Panc1 (cell line): ENCODE measurements around the gene MYO1F. TPM values are rescaled to one million over a fixed set of nuclear protein-coding genes. Genes with fewer than 3 reads are reported as not detected.

Experiments
- ATAC-seq: fragments of 200-7000 bp; cut with Tn5 transposase; 2 replicates; pipeline ENCODE4 v1.9.1; 2020; ENCODE audit warnings: mild to moderate bottlenecking, moderate library complexity
- BruUV-seq: library from RNA; stranded (reverse); fragments of 400-500 nt; replicated peaks from 2 replicates; lab custom pipeline; 2021; lab: Mats Ljungman, UMichigan
- CTCF ChIA-PET: fragments of 300-600 bp; sonication (Branson Sonifier 250); formaldehyde crosslinking; loops from one replicate; lab custom pipeline; 2022; ENCODE audit warnings: antibody characterized with exemption; lab: Charles Lee
- POLR2A ChIA-PET: fragments of 300-600 bp; sonication (Branson Sonifier 250); formaldehyde crosslinking; loops from one replicate; lab custom pipeline; 2022; ENCODE audit warnings: antibody characterized with exemption; lab: Charles Lee
- DNase-seq: peaks from one replicate; pipeline ENCODE4 v3.0.0-alpha.2; 2010; ENCODE audit warnings: low read depth, low spot score
- H3K27ac ChIP-seq: 2 replicates; pipeline ENCODE4 v1.5.1; 2011; ENCODE audit warnings: mild to moderate bottlenecking, low read length, inconsistent platforms
- H3K27me3 ChIP-seq: fragments of 200-500 bp; sonication (Bioruptor generic); 2 replicates; pipeline ENCODE4 v1.6.0; 2014; ENCODE audit warnings: low read length, inconsistent platforms; ENCODE audit not compliant: control insufficient read depth, insufficient read depth
- H3K36me3 ChIP-seq: fragments of 200-500 bp; sonication (Bioruptor generic); 2 replicates; pipeline ENCODE4 v1.5.1; 2014; ENCODE audit warnings: inconsistent platforms, mild to moderate bottlenecking, low read length, moderate library complexity; ENCODE audit not compliant: control insufficient read depth, insufficient read depth
- H3K4me1 ChIP-seq: 2 replicates; pipeline ENCODE4 v1.5.1; 2011; ENCODE audit warnings: inconsistent platforms, mild to moderate bottlenecking, low read length, moderate library complexity; ENCODE audit not compliant: control insufficient read depth, insufficient read depth
- H3K4me3 ChIP-seq, 2 experiments: 2 replicates each; pipeline ENCODE4 v1.5.1; 2011 to 2012; ENCODE audit warnings: low read depth in 2 of 2, low read length in 2 of 2, mild to moderate bottlenecking in 2 of 2, inconsistent platforms in 1 of 2, moderate library complexity in 1 of 2
- H3K9me3 ChIP-seq: fragments of 200-500 bp; sonication (Bioruptor generic); 2 replicates; pipeline ENCODE4 v1.5.1; 2014; ENCODE audit warnings: low read depth, mild to moderate bottlenecking, inconsistent platforms, low read length, moderate library complexity; ENCODE audit not compliant: control insufficient read depth, insufficient read depth
- CTCF ChIP-seq: fragments of 450-650 bp; IDR thresholded peaks from 2 replicates; pipeline ENCODE4 v1.5.1; 2017; ENCODE audit warnings: mild to moderate bottlenecking
- POLR2AphosphoS5 ChIP-seq: IDR thresholded peaks from 2 replicates; pipeline ENCODE4 v1.6.1; 2012; ENCODE audit warnings: mild to moderate bottlenecking, low read depth, low read length, moderate library complexity
- REST ChIP-seq, 2 experiments: IDR thresholded peaks; 2 replicates each; pipeline ENCODE4 v1.6.1; 2011 to 2012; ENCODE audit warnings: low read depth in 2 of 2, control low read depth in 1 of 2, low read length in 1 of 2, mild to moderate bottlenecking in 1 of 2, moderate library complexity in 1 of 2; ENCODE audit not compliant: insufficient read depth in 1 of 2
- SIN3A ChIP-seq: IDR thresholded peaks from 2 replicates; pipeline ENCODE4 v1.6.1; 2012; ENCODE audit warnings: low read depth, mild to moderate bottlenecking, low read length, moderate library complexity, borderline replicate concordance; ENCODE audit not compliant: insufficient read depth
- TCF7L2 ChIP-seq: IDR thresholded peaks from 2 replicates; pipeline ENCODE4 v1.6.1; 2011; ENCODE audit warnings: mild to moderate bottlenecking, low read depth, low read length, inconsistent platforms
- in situ Hi-C: cut with HindIII; loops from 2 replicates; pipeline ENCODE4 v1.10.0; 2016; ENCODE audit warnings: low sequenced_read_pairs, low pct_unique_long_range_greater_than_20kb
- intact Hi-C: fragments of 100-400 bp; cut with micrococcal nuclease; formaldehyde crosslinking; loops from one replicate; pipeline ENCODE4 v1.10.0; 2022; ENCODE audit not compliant: unreplicated experiment
- total RNA-seq: library from RNA; stranded (reverse); gene quantifications from one replicate; pipeline ENCODE4 v1.2.1, GENCODE V29; 2021; ENCODE audit not compliant: unreplicated experiment

The MYO1F gene
- total RNA-seq, 1 experiment from 2014 or later, result 0.33 TPM

- ATAC-seq (no peak), DNase-seq (no peak)
- intact Hi-C loops, result no loop called here
- in situ Hi-C loops, result no loop called here
- no TSS peak for BruUV-seq
- Histone ChIP-seq H3K9me3 (no peaks in the 10 kb centered on the region), H3K4me1 (no peaks in the 10 kb centered on the region), H3K4me3 (no peak overlapping the region), H3K27me3 (no peaks in the 10 kb centered on the region), H3K36me3 (no peaks in the 10 kb centered on the region), H3K27ac (no peak overlapping the region)
- ChIA-PET CTCF (no interaction called here), POLR2A (interaction anchor here (0.6 kb wide), 2 partner anchors 74 to 162 kb away, joined by 4 to 7 read pairs; no protein-coding TSS in a partner anchor)
- TF ChIP-seq REST (IDR thresholded peaks at IDR 0.05; ENCODE audit: insufficient read depth in 1 of 2, low read depth in 2 of 2, low read length in 1 of 2), result no peak
- no peak for TF ChIP-seq CTCF
- TF ChIP-seq TCF7L2, result no peak
- TF ChIP-seq POLR2AphosphoS5, result no peak
- no peak for TF ChIP-seq SIN3A
Observed at GRCh38 chr19:8596168-8596567, 18.9 kb upstream of the MYO1F start.

- H3K27me3 ChIP-seq, result no peaks in the 10 kb centered on the region
- no TSS peak for BruUV-seq
- DNase-seq (no peak), ATAC-seq (no peak)
- TF ChIP-seq REST (IDR thresholded peaks at IDR 0.05; ENCODE audit: insufficient read depth in 1 of 2, low read depth in 2 of 2, low read length in 1 of 2), result no peak
- H3K9me3 ChIP-seq, result no peaks in the 10 kb centered on the region
- H3K27ac ChIP-seq, result no peak overlapping the region
- no peaks in the 10 kb centered on the region for H3K4me1 ChIP-seq
- CTCF ChIA-PET, result no interaction called here
- POLR2A ChIA-PET, result interaction anchor here (0.6 kb wide), 1 partner anchor 74 kb away, joined by 7 read pairs; no protein-coding TSS in a partner anchor
- in situ Hi-C loops (no loop called here), intact Hi-C loops (no loop called here)
- H3K4me3 ChIP-seq, result no peak overlapping the region
- H3K36me3 ChIP-seq, result no peaks in the 10 kb centered on the region
Observed at GRCh38 chr19:8595651-8596050, 18.4 kb upstream of the MYO1F start.
